ENCODE measurements around the gene COBLL1.

GRCh38 chr2:164671664-164672396 lies 169.8 kb downstream of the COBLL1 start:
- TF ChIP-seq CTCF (IDR thresholded peaks at IDR 0.05; ENCODE audit: insufficient read depth, low read depth, low read length) (no peak), EZH2 (IDR thresholded peaks at IDR 0.05; ENCODE audit: insufficient read depth, low read length) (no peak)
